ENCODE results near the gene OSBPL8. TPM values are rescaled to one million over a fixed set of nuclear protein-coding genes. Genes with fewer than 3 reads are reported as not detected.

Gene OSBPL8
- total and polyA plus RNA-seq, 9 of the 15 experiments (the other 6 are each of a cell fraction or from before 2014, with no cell fraction given) = 17.4 to 82.7 (median 42.8) TPM

DNA sequence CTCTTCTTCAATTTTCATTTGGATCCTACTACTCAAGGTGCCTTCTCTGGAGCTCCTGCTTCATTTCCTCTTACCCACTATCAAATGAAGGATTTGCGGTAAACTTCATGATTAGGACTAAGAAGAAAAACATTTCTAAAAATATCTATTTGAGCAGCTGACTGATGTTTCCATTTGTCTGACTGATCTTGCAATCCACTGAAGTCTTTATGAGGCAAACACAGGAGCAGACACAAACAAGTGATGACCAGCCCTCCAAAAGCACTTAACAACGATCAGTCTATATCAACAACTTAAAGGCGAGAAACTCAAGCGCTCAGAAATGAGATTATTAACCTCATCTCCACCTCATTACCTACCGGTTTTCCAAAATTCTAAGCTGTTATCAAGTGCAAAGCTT is 26.2 kb downstream of the OSBPL8 start (continued):
- no peak for TF ChIP-seq RNF219 (CRISPR knock-in tag; IDR thresholded peaks at IDR 0.05)

- H3K4me1 ChIP-seq (replicated peaks in 1 of 2; ENCODE audit: control insufficient read depth in 2 of 2, insufficient read depth in 2 of 2, low read length in 2 of 2) = peaks cover 12 to 18% of the 10 kb centered on the region in 2 experiments; a peak in 3 of 5 replicates
- H3K9me1 ChIP-seq (ENCODE audit: control insufficient read depth, insufficient read depth, low read length) = no peaks in the 10 kb centered on the region
- H3K27ac ChIP-seq (ENCODE audit: extremely low read depth, low read depth, low read length) = no peak overlapping the region
- intact Hi-C loops (cut with micrococcal nuclease) = no loop called here
- ChIA-PET POLR2A (interaction anchor here (0.7 to 1.0 kb wide), 3 partner anchors 8 to 138 kb away, joined by 3 to 4 read pairs (median 3); no protein-coding TSS in a partner anchor), CTCF (ENCODE audit: low intra/inter-chr PET ratio) (no interaction called here)
- no peaks in the 10 kb centered on the region for H3K27me3 ChIP-seq (ENCODE audit: control insufficient read depth in 2 of 2, insufficient read depth in 2 of 2, low read length in 2 of 2)
- 64% methylated on average over 3 of the region's 4 CpGs for WGBS (ENCODE audit: insufficient coverage, low coverage, missing lambda C conversion rate)
- ATAC-seq (no peak), DNase-seq (ENCODE audit: extremely low read depth in 1 of 4, low spot score in 3 of 4) (no peak), FAIRE-seq (no peak)
- in situ Hi-C loops (cut with MboI) = no loop called here
- peaks cover 3% of the 10 kb centered on the region; the same call in 2 of the 3 replicates for H3K36me3 ChIP-seq (ENCODE audit: control insufficient read depth, insufficient read depth, low read length)
- peaks cover 79% of the 10 kb centered on the region for H3K79me2 ChIP-seq (ENCODE audit: control insufficient read depth, insufficient read depth, low read length)
- no peaks in the 10 kb centered on the region for H4K20me1 ChIP-seq (replicated peaks; ENCODE audit: control insufficient read depth, insufficient read depth, low read length)
- no peak overlapping the region for H3K9ac ChIP-seq (ENCODE audit: insufficient read depth in 1 of 2, low read depth in 2 of 2, low read length in 2 of 2)
- no peak overlapping the region for H3K4me2 ChIP-seq (ENCODE audit: insufficient read depth, low read length)
- no TSS peak for BruUV-seq (replicated peaks)
- no peaks in the 10 kb centered on the region for H3K9me3 ChIP-seq (replicated peaks; ENCODE audit: control insufficient read depth, insufficient read depth, low read depth, low read length)
- H2AFZ ChIP-seq (ENCODE audit: low read depth, low read length) = no peak overlapping the region
- no peak overlapping the region for H3K4me3 ChIP-seq
- TF ChIP-seq NCOA2 (IDR thresholded peaks at IDR 0.05; ENCODE audit: partially characterized antibody in 2 of 2) = no peak
- TF ChIP-seq, protein P1, sequence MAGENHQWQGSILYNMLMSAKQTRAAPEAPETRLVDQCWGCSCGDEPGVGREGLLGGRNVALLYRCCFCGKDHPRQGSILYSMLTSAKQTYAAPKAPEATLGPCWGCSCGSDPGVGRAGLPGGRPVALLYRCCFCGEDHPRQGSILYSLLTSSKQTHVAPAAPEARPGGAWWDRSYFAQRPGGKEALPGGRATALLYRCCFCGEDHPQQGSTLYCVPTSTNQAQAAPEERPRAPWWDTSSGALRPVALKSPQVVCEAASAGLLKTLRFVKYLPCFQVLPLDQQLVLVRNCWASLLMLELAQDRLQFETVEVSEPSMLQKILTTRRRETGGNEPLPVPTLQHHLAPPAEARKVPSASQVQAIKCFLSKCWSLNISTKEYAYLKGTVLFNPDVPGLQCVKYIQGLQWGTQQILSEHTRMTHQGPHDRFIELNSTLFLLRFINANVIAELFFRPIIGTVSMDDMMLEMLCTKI (IDR thresholded peaks at IDR 0.05; ENCODE audit: partially characterized antibody) = no peak
- no peak for TF ChIP-seq ZNF695 (CRISPR knock-in tag; IDR thresholded peaks at IDR 0.05)
- TF ChIP-seq PYGO2 (tag; IDR thresholded peaks at IDR 0.05) = no peak
- TF ChIP-seq ZNF586 (CRISPR knock-in tag; conservative IDR thresholded peaks at IDR 0.05) = no peak
- no peak for TF ChIP-seq TAL1 (IDR thresholded peaks at IDR 0.05)
- TF ChIP-seq ELK3 (CRISPR knock-in tag; IDR thresholded peaks at IDR 0.05) = no peak
- TF ChIP-seq ZNF280B (CRISPR knock-in tag; IDR thresholded peaks at IDR 0.05) = no peak
- no peak for TF ChIP-seq SNAPC5 (CRISPR knock-in tag; IDR thresholded peaks at IDR 0.05)
- TF ChIP-seq MCM2 (IDR thresholded peaks at IDR 0.05; ENCODE audit: low read depth) = no peak
- no peak for TF ChIP-seq ELK1 (CRISPR knock-in tag; IDR thresholded peaks at IDR 0.05)
- no peak for TF ChIP-seq SREBF2 (CRISPR knock-in tag; IDR thresholded peaks at IDR 0.05)
- no peak for TF ChIP-seq EGR1 (conservative IDR thresholded peaks at IDR 0.05)
Measured at GRCh38 chr12:76532520-76532919, 27.1 kb downstream of the OSBPL8 start.
